Fibroblast of lung (primary cell): Measurements from ENCODE around the gene SNRPA. TPM values are rescaled to one million over a fixed set of nuclear protein-coding genes. Genes with fewer than 3 reads are reported as not detected.

Experiments
- DNase-seq, 2 donors: peaks; one replicate each; pipeline versions ENCODE4 v3.0.0 to v3.0.0-alpha.2; 2010; ENCODE audit warnings: low read depth in 2 of 2
- H2AFZ ChIP-seq: 2 replicates; pipeline ENCODE4 v1.5.1; 2012; ENCODE audit warnings: low read length, control low read depth, inconsistent platforms
- H3K27ac ChIP-seq: 2 replicates; pipeline ENCODE4 v1.5.1; 2011; ENCODE audit warnings: low read length, control low read depth; ENCODE audit not compliant: insufficient read depth
- H3K27me3 ChIP-seq: 2 replicates; pipeline ENCODE4 v1.5.1; 2011; ENCODE audit warnings: mild to moderate bottlenecking, low read length; ENCODE audit not compliant: control insufficient read depth, insufficient read depth
- H3K36me3 ChIP-seq: 2 replicates; pipeline ENCODE4 v1.5.1; 2011; ENCODE audit warnings: low read length; ENCODE audit not compliant: control insufficient read depth, insufficient read depth
- H3K4me1 ChIP-seq: 2 replicates; pipeline ENCODE4 v1.5.1; 2011; ENCODE audit warnings: low read length; ENCODE audit not compliant: control insufficient read depth, insufficient read depth; ENCODE audit errors: extremely low read depth
- H3K4me2 ChIP-seq: 2 replicates; pipeline ENCODE4 v1.5.1; 2011; ENCODE audit warnings: low read length, control low read depth; ENCODE audit not compliant: insufficient read depth; ENCODE audit errors: extremely low read depth
- H3K4me3 ChIP-seq, 4 experiments: fragments of 200-600 bp in 1 of 4; sonication (generic) in 1 of 4; replicated peaks in 1 of 4; 2 replicates each; pipeline ENCODE4 v1.5.1; 2011 to 2016; ENCODE audit warnings: low read length in 4 of 4, low read depth in 3 of 4, mild to moderate bottlenecking in 3 of 4, control low read depth in 2 of 4, inconsistent platforms in 1 of 4, mixed read lengths in 1 of 4; ENCODE audit not compliant: insufficient read depth in 1 of 4; ENCODE audit errors: control extremely low read depth in 1 of 4
- H3K79me2 ChIP-seq: 2 replicates; pipeline ENCODE4 v1.5.1; 2012; ENCODE audit warnings: mild to moderate bottlenecking, low read length, inconsistent platforms; ENCODE audit not compliant: control insufficient read depth, insufficient read depth
- H3K9ac ChIP-seq: 2 replicates; pipeline ENCODE4 v1.5.1; 2011; ENCODE audit warnings: mild to moderate bottlenecking, low read length, control low read depth; ENCODE audit not compliant: insufficient read depth
- H3K9me3 ChIP-seq: 2 replicates; pipeline ENCODE4 v1.5.1; 2012; ENCODE audit warnings: low read depth, low read length; ENCODE audit not compliant: control insufficient read depth, insufficient read depth
- H4K20me1 ChIP-seq: 2 replicates; pipeline ENCODE4 v1.5.1; 2011; ENCODE audit warnings: low read length; ENCODE audit not compliant: control insufficient read depth, insufficient read depth; ENCODE audit errors: extremely low read depth
- CTCF ChIP-seq, 2 donors: IDR thresholded peaks in 1 of 2; conservative IDR thresholded peaks in 1 of 2; 1 replicate in 1 of 2; 2 replicates in 1 of 2; pipeline ENCODE4 v1.5.1; 2011 to 2012; ENCODE audit warnings: low read length in 2 of 2, control low read depth in 1 of 2, inconsistent platforms in 1 of 2, low read depth in 1 of 2, mild to moderate bottlenecking in 1 of 2
- EZH2 ChIP-seq: IDR thresholded peaks from 2 replicates; pipeline ENCODE4 v1.5.1; 2012; ENCODE audit warnings: low read length, control low read depth, mild to moderate bottlenecking; ENCODE audit errors: missing control alignments
- polyA plus RNA-seq, 2 donors: library from polyadenylated mRNA; depleted of rRNA in 1 of 2; stranded (reverse) in 1 of 2; unstranded in 1 of 2; fragments of >200 nt; gene quantifications; 2 replicates each; pipeline ENCODE4 v1.2.1, GENCODE V29; 2011 to 2012; ENCODE audit warnings: missing spikeins in 1 of 2
- total RNA-seq: library from RNA; depleted of rRNA; stranded (reverse); fragments of >200 nt; gene quantifications from 2 replicates; pipeline ENCODE4 v1.2.1, GENCODE V29; 2014

Gene SNRPA
- total and polyA plus RNA-seq, 2 donors (not counting 1 experiment from before 2014, with no cell fraction given), result 41.9 to 74.4 TPM

GRCh38 chr19:40703029-40703755 is 47.8 kb upstream of the SNRPA start:
- Histone ChIP-seq H3K79me2 (no peaks in the 10 kb centered on the region), H3K4me1 (no peaks in the 10 kb centered on the region), H3K36me3 (peaks cover 18% of the 10 kb centered on the region), H2AFZ (no peak overlapping the region), H3K4me3 (no peak overlapping the region), H3K4me2 (no peak overlapping the region), H3K27me3 (no peaks in the 10 kb centered on the region), H4K20me1 (no peaks in the 10 kb centered on the region), H3K27ac (no peak overlapping the region), H3K9ac (no peak overlapping the region), H3K9me3 (no peaks in the 10 kb centered on the region)
- TF ChIP-seq CTCF (conservative IDR thresholded peaks at IDR 0.05 in 1 of 2, IDR thresholded peaks at IDR 0.05 in 1 of 2; ENCODE audit: low read depth in 1 of 2, low read length in 2 of 2), result no peak
- DNase-seq, result no peak

DNA sequence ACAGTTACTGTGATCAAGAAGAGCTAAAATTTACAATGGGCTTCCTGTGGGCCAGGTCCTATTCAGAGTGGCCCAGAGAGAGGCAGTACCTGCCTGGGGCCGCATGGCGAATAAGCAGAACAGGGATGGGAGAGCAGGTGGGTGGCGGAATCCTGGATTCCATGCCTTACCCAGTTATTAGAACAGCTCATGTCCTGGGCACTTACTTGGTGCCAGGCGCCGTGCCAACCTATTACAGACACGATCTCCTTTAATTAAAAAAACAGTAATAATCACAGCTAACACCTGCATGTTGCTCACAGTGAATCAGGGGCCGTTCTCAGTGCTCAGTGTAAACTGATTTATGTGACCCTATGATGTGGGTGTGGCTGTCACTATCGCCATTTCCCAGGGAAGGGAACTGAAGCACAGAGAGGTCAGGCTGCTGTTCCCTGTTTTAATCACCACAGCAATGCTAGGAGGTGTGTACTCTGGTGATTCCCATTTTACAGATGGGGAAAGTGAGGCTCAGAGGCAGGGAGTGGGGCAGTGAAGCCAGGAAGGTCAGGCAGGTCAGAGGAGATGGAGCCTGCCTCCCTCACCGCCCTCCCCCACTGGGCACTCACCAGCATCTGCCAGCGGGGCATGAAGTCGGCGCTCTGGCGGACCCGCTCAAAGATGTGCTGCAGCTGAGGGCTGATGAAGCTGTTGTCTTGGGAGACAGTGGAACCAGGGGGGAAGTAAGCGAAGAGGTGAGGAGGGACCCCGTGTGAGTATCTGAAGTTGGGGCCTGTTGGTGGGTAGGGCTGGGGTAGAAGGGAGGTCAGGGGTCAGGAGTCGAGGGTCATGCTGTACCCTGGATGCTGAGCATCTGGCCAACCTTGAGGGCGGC is 46.3 kb upstream of the SNRPA start:
- Histone ChIP-seq H3K4me1 (no peaks in the 10 kb centered on the region), H3K36me3 (peaks cover 19% of the 10 kb centered on the region), H3K9me3 (no peaks in the 10 kb centered on the region), H3K27ac (no peak overlapping the region), H4K20me1 (no peaks in the 10 kb centered on the region), H3K27me3 (no peaks in the 10 kb centered on the region), H3K9ac (no peak overlapping the region), H3K79me2 (no peaks in the 10 kb centered on the region), H2AFZ (no peak overlapping the region), H3K4me2 (no peak overlapping the region), H3K4me3 (no peak overlapping the region)
- no peak for DNase-seq
- no peak for TF ChIP-seq EZH2
- TF ChIP-seq CTCF (conservative IDR thresholded peaks at IDR 0.05 in 1 of 2, IDR thresholded peaks at IDR 0.05 in 1 of 2; ENCODE audit: low read depth in 1 of 2, low read length in 2 of 2), result no peak

DNA sequence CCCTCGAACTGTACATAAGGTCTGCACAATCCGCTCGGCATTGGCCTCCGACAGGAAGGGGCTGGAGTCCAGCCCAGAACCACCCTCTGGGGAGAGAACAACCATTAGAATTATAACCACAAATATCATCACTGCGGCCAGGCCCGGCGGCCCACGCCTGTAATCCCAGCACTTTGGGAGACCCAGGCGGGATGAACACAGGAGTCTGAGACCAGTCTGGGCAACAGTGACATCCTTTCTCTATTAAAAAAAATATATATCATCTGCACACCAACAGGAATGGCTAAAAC is 45.7 kb upstream of the SNRPA start:
- no peak overlapping the region for H3K27ac ChIP-seq
- no peak overlapping the region for H2AFZ ChIP-seq
- no peaks in the 10 kb centered on the region for H4K20me1 ChIP-seq
- peaks cover 22% of the 10 kb centered on the region for H3K36me3 ChIP-seq
- no peak overlapping the region for H3K4me2 ChIP-seq
- no peaks in the 10 kb centered on the region for H3K27me3 ChIP-seq
- DNase-seq, result no peak
- H3K9me3 ChIP-seq, result no peaks in the 10 kb centered on the region
- no peak overlapping the region for H3K4me3 ChIP-seq
- TF ChIP-seq EZH2 (no peak), CTCF (conservative IDR thresholded peaks at IDR 0.05 in 1 of 2, IDR thresholded peaks at IDR 0.05 in 1 of 2; ENCODE audit: low read depth in 1 of 2, low read length in 2 of 2) (no peak)
- no peak overlapping the region for H3K9ac ChIP-seq
- H3K79me2 ChIP-seq, result no peaks in the 10 kb centered on the region
- no peaks in the 10 kb centered on the region for H3K4me1 ChIP-seq
